K562 (cell line): ENCODE measurements around the gene MSH3. TPM values are rescaled to one million over a fixed set of nuclear protein-coding genes. Genes with fewer than 3 reads are reported as not detected.

Experiments
- ATAC-seq: fragments of 200-7000 bp; cut with Tn5 transposase; 3 replicates; pipeline ENCODE4 v1.9.1; 2020; ENCODE audit warnings: moderate library complexity
- BruUV-seq: library from RNA; stranded (reverse); fragments of 400-500 nt; replicated peaks from 2 replicates; lab custom pipeline; 2021; lab: Mats Ljungman, UMichigan
- CTCF ChIA-PET: fragments of 300-600 bp; formaldehyde crosslinking; extraction: SDS; loops from one replicate; lab custom pipeline; 2021; ENCODE audit warnings: low intra/inter-chr PET ratio; lab: Yijun Ruan, JAX
- POLR2A ChIA-PET: fragments of 300-600, 350-650 bp; sonication (Branson Sonifier 250); formaldehyde crosslinking; extraction: SDS; loops from one replicate; lab custom pipeline; 2021; ENCODE audit warnings: antibody characterized with exemption, inconsistent platforms; lab: Yijun Ruan, JAX
- DNase-seq, 4 experiments: peaks; one replicate each; pipeline versions ENCODE4 v3.0.0 to v3.0.0-alpha.2; 2011 to 2018; ENCODE audit warnings: low spot score in 3 of 4, mixed read lengths in 3 of 4; ENCODE audit errors: extremely low read depth in 1 of 4
- FAIRE-seq: peaks from 2 replicates; lab custom pipeline; 2011; peaks lifted over from hg19 to GRCh38; lab: Jason Lieb, UNC
- H2AFZ ChIP-seq: 2 replicates; pipeline ENCODE4 v1.6.0; 2011; ENCODE audit warnings: low read depth, low read length, control low read depth, inconsistent platforms
- H3K27ac ChIP-seq: fragments of 200-600 bp; 3 replicates; pipeline ENCODE4 v1.8.0; 2011; ENCODE audit warnings: low read depth, mild to moderate bottlenecking, control low read depth, inconsistent platforms, low read length, moderate library complexity, mixed read lengths; ENCODE audit errors: extremely low read depth
- H3K27me3 ChIP-seq, 2 experiments: fragments of 300-600 bp in 1 of 2; 2 replicates in 1 of 2; 3 replicates in 1 of 2; pipeline versions ENCODE4 v1.6.0 to v1.8.0; 2011; ENCODE audit warnings: inconsistent platforms in 2 of 2, low read length in 2 of 2, mild to moderate bottlenecking in 1 of 2, mixed read lengths in 1 of 2, moderate library complexity in 1 of 2; ENCODE audit not compliant: control insufficient read depth in 2 of 2, insufficient read depth in 2 of 2
- H3K36me3 ChIP-seq: fragments of 300-600 bp; 3 replicates; pipeline ENCODE4 v1.8.0; 2011; ENCODE audit warnings: mild to moderate bottlenecking, low read length, inconsistent platforms; ENCODE audit not compliant: control insufficient read depth, insufficient read depth
- H3K4me1 ChIP-seq, 2 experiments: fragments of 200-600 bp in 1 of 2; replicated peaks in 1 of 2; 2 replicates in 1 of 2; 3 replicates in 1 of 2; pipeline versions ENCODE4 v1.5.1 to v1.8.0; 2011; ENCODE audit warnings: inconsistent platforms in 2 of 2, low read length in 2 of 2, mild to moderate bottlenecking in 1 of 2, mixed read lengths in 1 of 2, moderate library complexity in 1 of 2; ENCODE audit not compliant: control insufficient read depth in 2 of 2, insufficient read depth in 2 of 2
- H3K4me2 ChIP-seq: 2 replicates; pipeline ENCODE4 v1.6.1; 2011; ENCODE audit warnings: low read length, control low read depth, inconsistent platforms, mixed read lengths; ENCODE audit not compliant: insufficient read depth
- H3K4me3 ChIP-seq: fragments of 200-600 bp; sonication (generic), shearing (Covaris generic); 2 replicates; pipeline ENCODE4 v1.5.1; 2016; ENCODE audit warnings: control low read depth, inconsistent platforms
- H3K79me2 ChIP-seq: fragments of 200-600 bp; 3 replicates; pipeline ENCODE4 v1.8.0; 2011; ENCODE audit warnings: low read length, inconsistent platforms; ENCODE audit not compliant: control insufficient read depth, insufficient read depth
- H3K9ac ChIP-seq, 2 experiments: 2 replicates each; pipeline versions ENCODE4 v1.6.0 to v1.6.1; 2011; ENCODE audit warnings: low read depth in 2 of 2, low read length in 2 of 2, control low read depth in 1 of 2, inconsistent platforms in 1 of 2, mild to moderate bottlenecking in 1 of 2, mixed read lengths in 1 of 2; ENCODE audit not compliant: insufficient read depth in 1 of 2
- H3K9me1 ChIP-seq: one replicate; pipeline ENCODE4 v1.6.0; 2011; ENCODE audit warnings: inconsistent platforms, mild to moderate bottlenecking, low read length, moderate library complexity; ENCODE audit not compliant: control insufficient read depth, insufficient read depth
- H3K9me3 ChIP-seq: replicated peaks from 2 replicates; pipeline ENCODE4 v1.5.1; 2011; ENCODE audit warnings: low read depth, low read length, inconsistent platforms; ENCODE audit not compliant: control insufficient read depth, insufficient read depth
- H4K20me1 ChIP-seq: replicated peaks from 2 replicates; pipeline ENCODE4 v1.6.1; 2011; ENCODE audit warnings: low read length, inconsistent platforms, mixed read lengths; ENCODE audit not compliant: control insufficient read depth, insufficient read depth
- CBX2 ChIP-seq: fragments of 200-600 bp; sonication (generic); IDR thresholded peaks from one replicate; pipeline ENCODE4 v1.6.1; 2012; ENCODE audit warnings: mild to moderate bottlenecking, low read length, inconsistent platforms; ENCODE audit not compliant: insufficient read depth, poor library complexity, severe bottlenecking
- IRF9 ChIP-seq: fragments of 450-650 bp; IDR thresholded peaks from 2 replicates; pipeline ENCODE4 v1.6.1; 2016; ENCODE audit warnings: missing biosample characterization, missing genetic modification characterization
- MAFF ChIP-seq: IDR thresholded peaks from 2 replicates; pipeline ENCODE4 v1.6.1; 2012; ENCODE audit warnings: low read length, improper control_type of control experiment
- MED1 ChIP-seq: sonication (generic); formaldehyde crosslinking; IDR thresholded peaks from 2 replicates; pipeline ENCODE4 v1.8.1; 2023; ENCODE audit warnings: missing genetic modification reagents, borderline replicate concordance
- NFE2 ChIP-seq: IDR thresholded peaks from 2 replicates; pipeline ENCODE4 v1.6.1; 2014; ENCODE audit warnings: antibody characterized with exemption, low read depth
- POLR2AphosphoS5 ChIP-seq: IDR thresholded peaks from 2 replicates; pipeline ENCODE4 v1.6.1; 2011; ENCODE audit warnings: mild to moderate bottlenecking, low read depth, low read length, moderate library complexity; ENCODE audit not compliant: control insufficient read depth, insufficient read depth
- POLR2G ChIP-seq: fragments of 200-400 bp; formaldehyde crosslinking; IDR thresholded peaks from 2 replicates; pipeline ENCODE4 v1.6.1; 2017; ENCODE audit warnings: low read depth, mild to moderate bottlenecking, antibody characterized with exemption, low read length, moderate library complexity
- PTTG1 ChIP-seq: fragments of 450-650 bp; IDR thresholded peaks from 2 replicates; pipeline ENCODE4 v1.6.1; 2016; ENCODE audit warnings: low read depth, mild to moderate bottlenecking, missing genetic modification characterization, missing compliant biosample characterization
- TARDBP ChIP-seq: fragments of 450-650 bp; IDR thresholded peaks from 2 replicates; pipeline ENCODE4 v1.6.1; 2016
- VEZF1 ChIP-seq: fragments of 200-800 bp; sonication (Bioruptor generic); IDR thresholded peaks from 2 replicates; pipeline ENCODE4 v1.6.1; 2017; ENCODE audit warnings: missing genetic modification characterization, missing compliant biosample characterization
- ZFP91 ChIP-seq: sonication (generic); formaldehyde crosslinking; IDR thresholded peaks from 2 replicates; pipeline ENCODE4 v1.8.0; 2022; ENCODE audit warnings: mild to moderate bottlenecking, missing genetic modification reagents
- ZKSCAN1 ChIP-seq: fragments of 150-350 bp; IDR thresholded peaks from 2 replicates; pipeline ENCODE4 v1.6.1; 2016; ENCODE audit warnings: low read depth, low read length
- ZKSCAN3 ChIP-seq: fragments of 250-450 bp; sonication (Bioruptor Pico); IDR thresholded peaks from 2 replicates; pipeline ENCODE4 v1.4.0; 2020
- ZNF133 ChIP-seq: fragments of 250-450 bp; sonication (Bioruptor Pico); IDR thresholded peaks from 2 replicates; pipeline ENCODE4 v1.4.0; 2020; ENCODE audit warnings: mild to moderate bottlenecking
- ZNF408 ChIP-seq: fragments of 250-450 bp; sonication (Bioruptor Pico); IDR thresholded peaks from 2 replicates; pipeline ENCODE4 v1.4.0; 2020; ENCODE audit warnings: low read depth, mild to moderate bottlenecking, moderate library complexity
- ZNF699 ChIP-seq: fragments of 250-450 bp; sonication (Bioruptor Pico); IDR thresholded peaks from 2 replicates; pipeline ENCODE4 v1.8.0; 2021; ENCODE audit warnings: mild to moderate bottlenecking, moderate library complexity; ENCODE audit not compliant: insufficient replicate concordance
- ZNF707 ChIP-seq: fragments of 250-450 bp; sonication (Bioruptor Pico); conservative IDR thresholded peaks from 2 replicates; pipeline ENCODE4 v1.8.0; 2022; ENCODE audit warnings: inconsistent platforms, mild to moderate bottlenecking, moderate library complexity
- WGBS: fragments of 100-300 bp; shearing (Covaris generic); methylation state at CpG from one replicate; pipeline ENCODE4 v1.1.6; 2016; ENCODE audit warnings: low coverage, mixed read lengths; ENCODE audit not compliant: insufficient coverage; ENCODE audit errors: missing lambda C conversion rate; 5-methylcytosine and 5-hydroxymethylcytosine counted together
- in situ Hi-C: fragments of 300-500 bp; cut with MboI; formaldehyde crosslinking; loops from 4 replicates; pipeline ENCODE4 v1.15.0; 2018; ENCODE audit warnings: inconsistent platforms, mixed read lengths
- intact Hi-C: fragments of 100-400 bp; cut with micrococcal nuclease; formaldehyde crosslinking; loops from 2 replicates; pipeline ENCODE4 v1.14.2; 2022
- polyA plus RNA-seq, 8 experiments: library from polyadenylated mRNA; depleted of rRNA in 4 of 8; stranded (reverse) in 5 of 8; unstranded in 3 of 8; fragments of >200 nt; fragmentation: Nextera tagmentation in 2 of 8; fragmentation: Illumina TruSeq in 1 of 8; extraction: Ambion mirVana in 2 of 8; extraction: Trizol in 1 of 8; gene quantifications; 2 replicates each; pipeline versions ENCODE4 v1.2.1 to v1.2.3, GENCODE V29; 2011 to 2014; ENCODE audit warnings: inconsistent platforms in 1 of 8, missing spikeins in 1 of 8
- total RNA-seq, 7 experiments: library from RNA; depleted of rRNA in 6 of 7; stranded (reverse); fragments of >200 nt in 6 of 7; fragmentation: Illumina TruSeq in 2 of 7; extraction: Trizol in 2 of 7; gene quantifications; 2 replicates each; pipeline versions ENCODE4 v1.2.1 to v1.2.3, GENCODE V29; 2011 to 2021; ENCODE audit warnings: low replicate concordance in 1 of 7

MSH3 gene
- total and polyA plus RNA-seq, 9 of the 15 experiments (the other 6 are each of a cell fraction or from before 2014, with no cell fraction given), result 3.9 to 17.2 (median 13.2) TPM

- no peaks in the 10 kb centered on the region for H3K4me1 ChIP-seq
- 92% methylated on average over 3 of the region's 3 CpGs for WGBS
- no peaks in the 10 kb centered on the region for H3K79me2 ChIP-seq
- no peak overlapping the region for H3K9ac ChIP-seq
- no peaks in the 10 kb centered on the region for H3K27me3 ChIP-seq
- peaks cover 8% of the 10 kb centered on the region; the same call in 1 of the 3 replicates for H3K36me3 ChIP-seq
- H3K4me3 ChIP-seq, result no peak overlapping the region
- no peaks in the 10 kb centered on the region for H4K20me1 ChIP-seq
- FAIRE-seq, result no peak
- in situ Hi-C loops, result no loop called here
- H3K27ac ChIP-seq, result no peak overlapping the region
- TF ChIP-seq TARDBP (no peak), POLR2G (no peak), CBX2 (no peak), ZKSCAN3 (CRISPR knock-in tag) (no peak), NFE2 (no peak), IRF9 (tag) (no peak), ZKSCAN1 (no peak), ZNF133 (CRISPR knock-in tag) (no peak), POLR2AphosphoS5 (no peak), PTTG1 (tag) (no peak), ZNF408 (CRISPR knock-in tag) (no peak), ZFP91 (no peak), MED1 (no peak), ZNF699 (CRISPR knock-in tag) (no peak), MAFF (no peak), ZNF707 (CRISPR knock-in tag) (no peak), VEZF1 (CRISPR knock-in tag) (no peak)
- intact Hi-C loops, result no loop called here
- no TSS peak for BruUV-seq
- H3K4me2 ChIP-seq, result no peak overlapping the region
- POLR2A ChIA-PET, result no interaction called here
- no peak for ATAC-seq
- H2AFZ ChIP-seq, result no peak overlapping the region
- no peaks in the 10 kb centered on the region for H3K9me3 ChIP-seq
- CTCF ChIA-PET, result no interaction called here
- DNase-seq, result no peak
- no peaks in the 10 kb centered on the region for H3K9me1 ChIP-seq
Observed at GRCh38 chr5:80809451-80809850, 155.0 kb downstream of the MSH3 start.
